ENCODE results near the gene NDUFAF5. TPM values are rescaled to one million over a fixed set of nuclear protein-coding genes. Genes with fewer than 3 reads are reported as not detected.

Gene NDUFAF5
- total and polyA plus RNA-seq, 2 of the 8 experiments (the other 6 are each of a cell fraction or from before 2014, with no cell fraction given) = 11.8 to 32.3 TPM

GRCh38 chr20:13865791-13866351 is 81.0 kb downstream of the NDUFAF5 start:
- Histone ChIP-seq H3K27me3 (replicated peaks in 1 of 4; ENCODE audit: control insufficient read depth in 3 of 4, extremely low read depth in 1 of 4, insufficient read depth in 3 of 4, low read length in 3 of 4) (no peaks in the 10 kb centered on the region), H4K5ac (ENCODE audit: insufficient read length, low read depth, low read length) (no peak overlapping the region), H3K9ac (replicated peaks in 1 of 4; ENCODE audit: extremely low read depth in 1 of 4, low read depth in 3 of 4, low read length in 3 of 4) (no peak overlapping the region), H3K27ac (ENCODE audit: low read depth, low read length) (no peak overlapping the region), H3K79me2 (ENCODE audit: control insufficient read depth in 1 of 2, insufficient read depth in 2 of 2, low read length in 2 of 2) (no peaks in the 10 kb centered on the region), H3K4me1 (replicated peaks in 1 of 4; ENCODE audit: control insufficient read depth in 3 of 4, insufficient read depth in 4 of 4, low read length in 3 of 4) (no peaks in the 10 kb centered on the region; a peak in 2 of 7 replicates), H3K18ac (ENCODE audit: extremely low read depth, low read length) (no peak overlapping the region), H4K20me1 (replicated peaks in 1 of 2; ENCODE audit: control insufficient read depth in 1 of 2, insufficient read depth in 2 of 2, low read length in 2 of 2) (no peaks in the 10 kb centered on the region), H2BK120ac (replicated peaks; ENCODE audit: low read depth, low read length) (no peak overlapping the region), H2AFZ (ENCODE audit: low read length) (0 out of 2 replicates have a peak overlapping the region, but pooled peaks have one; percentile 6), H3K4me3 (ENCODE audit: extremely low read depth in 1 of 4, insufficient read depth in 2 of 4, low read depth in 3 of 4, low read length in 4 of 4) (no peak overlapping the region), H3K36me3 (ENCODE audit: control insufficient read depth in 2 of 4, insufficient read depth in 4 of 4, low read length in 3 of 4) (no peaks in the 10 kb centered on the region), H2BK5ac (ENCODE audit: low read depth, low read length) (no peak overlapping the region), H2AK5ac (ENCODE audit: low read depth, low read length) (no peak overlapping the region), H3K9me3 (ENCODE audit: insufficient read depth in 2 of 2, low read depth in 1 of 2, low read length in 1 of 2) (no peaks in the 10 kb centered on the region), H2BK12ac (ENCODE audit: low read depth, low read length) (no peak overlapping the region), H3K14ac (ENCODE audit: insufficient read length) (no peak overlapping the region), H2BK20ac (ENCODE audit: low read length) (no peak overlapping the region), H3K79me1 (ENCODE audit: low read depth, low read length) (no peaks in the 10 kb centered on the region), H3K4ac (replicated peaks; ENCODE audit: insufficient read length, low read depth, low read length) (no peak overlapping the region), H2BK15ac (ENCODE audit: low read length) (no peak overlapping the region), H3K4me2 (ENCODE audit: insufficient read depth in 1 of 2, low read depth in 2 of 2, low read length in 2 of 2) (no peak overlapping the region), H3K23me2 (ENCODE audit: low read depth, low read length) (no peaks in the 10 kb centered on the region; the same call in 1 of the 2 replicates), H3K56ac (replicated peaks; ENCODE audit: insufficient read length, low read depth, low read length) (no peak overlapping the region), H4K8ac (ENCODE audit: extremely low read depth, insufficient read depth, low read length) (no peak overlapping the region), H4K91ac (replicated peaks; ENCODE audit: insufficient read length, low read length) (no peak overlapping the region), H3K23ac (ENCODE audit: insufficient read length) (no peak overlapping the region)
- WGBS, 2 experiments (ENCODE audit: extremely low coverage in 1 of 2, insufficient coverage in 1 of 2, insufficient read length in 1 of 2, insufficient replicate concordance in 2 of 2, low coverage in 1 of 2, low lambda C conversion rate in 2 of 2, missing lambda C conversion rate in 1 of 2) = 89% methylated on average over 5 of the region's 5 CpGs; no CpG with 5 or more reads in 1 of the 2 experiments
- no peak for FAIRE-seq
- no peak for DNase-seq (ENCODE audit: low read depth in 1 of 2, low spot score in 2 of 2)
- POLR2A ChIA-PET (ENCODE audit: partially characterized antibody) = no interaction called here
- TF ChIP-seq FOSL1 (IDR thresholded peaks at IDR 0.05; ENCODE audit: insufficient read depth, low read depth, low read length) = no peak
- CTCF ChIA-PET (ENCODE audit: partially characterized antibody) = interaction anchor here (0.6 to 2.1 kb wide), 5 partner anchors 9 to 87 kb away, joined by 3 to 5 read pairs (median 3); no protein-coding TSS in a partner anchor
